Measurements from ENCODE around the gene HEXIM2. TPM values are rescaled to one million over a fixed set of nuclear protein-coding genes. Genes with fewer than 3 reads are reported as not detected.

Gene HEXIM2
- total and polyA plus RNA-seq, 2 of the 13 experiments (the other 11 are each of a cell fraction or from before 2014, with no cell fraction given) = 27.1 to 32.4 TPM

DNA sequence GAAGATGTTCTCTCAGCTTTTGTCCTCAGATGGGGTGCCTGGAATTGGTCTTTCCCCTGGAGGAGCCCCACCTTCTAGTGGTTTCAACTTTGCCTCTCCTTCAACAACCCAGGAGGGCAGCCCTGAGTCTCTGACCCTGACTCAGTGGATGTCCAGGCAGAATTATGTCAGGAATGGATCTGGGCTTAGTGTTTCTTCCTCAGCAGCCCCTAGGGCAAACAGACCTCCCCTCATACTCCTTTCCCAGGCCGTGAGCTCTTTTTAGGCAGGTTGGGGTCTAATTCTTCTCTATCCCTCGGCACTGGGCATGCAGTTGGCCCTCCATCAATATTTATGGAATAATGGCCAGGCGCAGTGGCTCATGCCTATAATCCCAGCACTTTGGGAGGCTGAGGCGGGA is 39.8 kb downstream of the HEXIM2 start (continued):
- TF ChIP-seq, protein P1, sequence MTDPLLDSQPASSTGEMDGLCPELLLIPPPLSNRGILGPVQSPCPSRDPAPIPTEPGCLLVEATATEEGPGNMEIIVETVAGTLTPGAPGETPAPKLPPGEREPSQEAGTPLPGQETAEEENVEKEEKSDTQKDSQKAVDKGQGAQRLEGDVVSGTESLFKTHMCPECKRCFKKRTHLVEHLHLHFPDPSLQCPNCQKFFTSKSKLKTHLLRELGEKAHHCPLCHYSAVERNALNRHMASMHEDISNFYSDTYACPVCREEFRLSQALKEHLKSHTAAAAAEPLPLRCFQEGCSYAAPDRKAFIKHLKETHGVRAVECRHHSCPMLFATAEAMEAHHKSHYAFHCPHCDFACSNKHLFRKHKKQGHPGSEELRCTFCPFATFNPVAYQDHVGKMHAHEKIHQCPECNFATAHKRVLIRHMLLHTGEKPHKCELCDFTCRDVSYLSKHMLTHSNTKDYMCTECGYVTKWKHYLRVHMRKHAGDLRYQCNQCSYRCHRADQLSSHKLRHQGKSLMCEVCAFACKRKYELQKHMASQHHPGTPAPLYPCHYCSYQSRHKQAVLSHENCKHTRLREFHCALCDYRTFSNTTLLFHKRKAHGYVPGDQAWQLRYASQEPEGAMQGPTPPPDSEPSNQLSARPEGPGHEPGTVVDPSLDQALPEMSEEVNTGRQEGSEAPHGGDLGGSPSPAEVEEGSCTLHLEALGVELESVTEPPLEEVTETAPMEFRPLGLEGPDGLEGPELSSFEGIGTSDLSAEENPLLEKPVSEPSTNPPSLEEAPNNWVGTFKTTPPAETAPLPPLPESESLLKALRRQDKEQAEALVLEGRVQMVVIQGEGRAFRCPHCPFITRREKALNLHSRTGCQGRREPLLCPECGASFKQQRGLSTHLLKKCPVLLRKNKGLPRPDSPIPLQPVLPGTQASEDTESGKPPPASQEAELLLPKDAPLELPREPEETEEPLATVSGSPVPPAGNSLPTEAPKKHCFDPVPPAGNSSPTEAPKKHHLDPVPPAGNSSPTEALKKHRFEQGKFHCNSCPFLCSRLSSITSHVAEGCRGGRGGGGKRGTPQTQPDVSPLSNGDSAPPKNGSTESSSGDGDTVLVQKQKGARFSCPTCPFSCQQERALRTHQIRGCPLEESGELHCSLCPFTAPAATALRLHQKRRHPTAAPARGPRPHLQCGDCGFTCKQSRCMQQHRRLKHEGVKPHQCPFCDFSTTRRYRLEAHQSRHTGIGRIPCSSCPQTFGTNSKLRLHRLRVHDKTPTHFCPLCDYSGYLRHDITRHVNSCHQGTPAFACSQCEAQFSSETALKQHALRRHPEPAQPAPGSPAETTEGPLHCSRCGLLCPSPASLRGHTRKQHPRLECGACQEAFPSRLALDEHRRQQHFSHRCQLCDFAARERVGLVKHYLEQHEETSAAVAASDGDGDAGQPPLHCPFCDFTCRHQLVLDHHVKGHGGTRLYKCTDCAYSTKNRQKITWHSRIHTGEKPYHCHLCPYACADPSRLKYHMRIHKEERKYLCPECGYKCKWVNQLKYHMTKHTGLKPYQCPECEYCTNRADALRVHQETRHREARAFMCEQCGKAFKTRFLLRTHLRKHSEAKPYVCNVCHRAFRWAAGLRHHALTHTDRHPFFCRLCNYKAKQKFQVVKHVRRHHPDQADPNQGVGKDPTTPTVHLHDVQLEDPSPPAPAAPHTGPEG (CRISPR knock-in tag; IDR thresholded peaks at IDR 0.05) = 0 out of 2 replicates have a peak, but pooled peaks have one; percentile 23
- 0 out of 2 replicates have a peak, but pooled peaks have one; percentile 4 for TF ChIP-seq NAIF1 (CRISPR knock-in tag; IDR thresholded peaks at IDR 0.05; ENCODE audit: borderline replicate concordance)
- no peak for TF ChIP-seq HNRNPL (IDR thresholded peaks at IDR 0.05; ENCODE audit: low read depth, low read length)
- 0 out of 2 replicates have a peak, but pooled peaks have one; percentile 17 for TF ChIP-seq ARNT2 (CRISPR knock-in tag; IDR thresholded peaks at IDR 0.05; ENCODE audit: low read depth)
- TF ChIP-seq RORA (CRISPR knock-in tag; IDR thresholded peaks at IDR 0.05) = no peak
- TF ChIP-seq, protein P2, sequence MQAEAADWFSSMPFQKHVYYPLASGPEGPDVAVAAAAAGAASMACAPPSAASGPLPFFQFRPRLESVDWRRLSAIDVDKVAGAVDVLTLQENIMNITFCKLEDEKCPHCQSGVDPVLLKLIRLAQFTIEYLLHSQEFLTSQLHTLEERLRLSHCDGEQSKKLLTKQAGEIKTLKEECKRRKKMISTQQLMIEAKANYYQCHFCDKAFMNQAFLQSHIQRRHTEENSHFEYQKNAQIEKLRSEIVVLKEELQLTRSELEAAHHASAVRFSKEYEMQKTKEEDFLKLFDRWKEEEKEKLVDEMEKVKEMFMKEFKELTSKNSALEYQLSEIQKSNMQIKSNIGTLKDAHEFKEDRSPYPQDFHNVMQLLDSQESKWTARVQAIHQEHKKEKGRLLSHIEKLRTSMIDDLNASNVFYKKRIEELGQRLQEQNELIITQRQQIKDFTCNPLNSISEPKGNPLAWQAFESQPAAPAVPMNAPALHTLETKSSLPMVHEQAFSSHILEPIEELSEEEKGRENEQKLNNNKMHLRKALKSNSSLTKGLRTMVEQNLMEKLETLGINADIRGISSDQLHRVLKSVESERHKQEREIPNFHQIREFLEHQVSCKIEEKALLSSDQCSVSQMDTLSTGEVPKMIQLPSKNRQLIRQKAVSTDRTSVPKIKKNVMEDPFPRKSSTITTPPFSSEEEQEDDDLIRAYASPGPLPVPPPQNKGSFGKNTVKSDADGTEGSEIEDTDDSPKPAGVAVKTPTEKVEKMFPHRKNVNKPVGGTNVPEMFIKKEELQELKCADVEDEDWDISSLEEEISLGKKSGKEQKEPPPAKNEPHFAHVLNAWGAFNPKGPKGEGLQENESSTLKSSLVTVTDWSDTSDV (CRISPR knock-in tag; IDR thresholded peaks at IDR 0.05) = 0 out of 2 replicates have a peak, but pooled peaks have one; percentile 30
- TF ChIP-seq TAF1 (CRISPR knock-in tag; IDR thresholded peaks at IDR 0.05) = peak; percentile 25; the same call in 1 of the 2 replicates
- TF ChIP-seq, protein P3, sequence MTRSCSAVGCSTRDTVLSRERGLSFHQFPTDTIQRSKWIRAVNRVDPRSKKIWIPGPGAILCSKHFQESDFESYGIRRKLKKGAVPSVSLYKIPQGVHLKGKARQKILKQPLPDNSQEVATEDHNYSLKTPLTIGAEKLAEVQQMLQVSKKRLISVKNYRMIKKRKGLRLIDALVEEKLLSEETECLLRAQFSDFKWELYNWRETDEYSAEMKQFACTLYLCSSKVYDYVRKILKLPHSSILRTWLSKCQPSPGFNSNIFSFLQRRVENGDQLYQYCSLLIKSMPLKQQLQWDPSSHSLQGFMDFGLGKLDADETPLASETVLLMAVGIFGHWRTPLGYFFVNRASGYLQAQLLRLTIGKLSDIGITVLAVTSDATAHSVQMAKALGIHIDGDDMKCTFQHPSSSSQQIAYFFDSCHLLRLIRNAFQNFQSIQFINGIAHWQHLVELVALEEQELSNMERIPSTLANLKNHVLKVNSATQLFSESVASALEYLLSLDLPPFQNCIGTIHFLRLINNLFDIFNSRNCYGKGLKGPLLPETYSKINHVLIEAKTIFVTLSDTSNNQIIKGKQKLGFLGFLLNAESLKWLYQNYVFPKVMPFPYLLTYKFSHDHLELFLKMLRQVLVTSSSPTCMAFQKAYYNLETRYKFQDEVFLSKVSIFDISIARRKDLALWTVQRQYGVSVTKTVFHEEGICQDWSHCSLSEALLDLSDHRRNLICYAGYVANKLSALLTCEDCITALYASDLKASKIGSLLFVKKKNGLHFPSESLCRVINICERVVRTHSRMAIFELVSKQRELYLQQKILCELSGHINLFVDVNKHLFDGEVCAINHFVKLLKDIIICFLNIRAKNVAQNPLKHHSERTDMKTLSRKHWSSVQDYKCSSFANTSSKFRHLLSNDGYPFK (CRISPR knock-in tag; IDR thresholded peaks at IDR 0.05; ENCODE audit: borderline replicate concordance) = no peak
